HG02840 (cell line): ENCODE measurements around the gene POLR2H.

ENCODE experiments used
- ATAC-seq: cut with Tn5 transposase; IDR thresholded peaks from one replicate; pipeline ENCODE4 v1.9.1; 2021; ENCODE audit warnings: mild to moderate bottlenecking, moderate library complexity, moderate number of reproducible peaks; ENCODE audit not compliant: unreplicated experiment, low FRiP score

POLR2H gene

GRCh38 chr3:184384856-184385422 lies 23.4 kb downstream of the POLR2H start:
- ATAC-seq, result no peak

DNA sequence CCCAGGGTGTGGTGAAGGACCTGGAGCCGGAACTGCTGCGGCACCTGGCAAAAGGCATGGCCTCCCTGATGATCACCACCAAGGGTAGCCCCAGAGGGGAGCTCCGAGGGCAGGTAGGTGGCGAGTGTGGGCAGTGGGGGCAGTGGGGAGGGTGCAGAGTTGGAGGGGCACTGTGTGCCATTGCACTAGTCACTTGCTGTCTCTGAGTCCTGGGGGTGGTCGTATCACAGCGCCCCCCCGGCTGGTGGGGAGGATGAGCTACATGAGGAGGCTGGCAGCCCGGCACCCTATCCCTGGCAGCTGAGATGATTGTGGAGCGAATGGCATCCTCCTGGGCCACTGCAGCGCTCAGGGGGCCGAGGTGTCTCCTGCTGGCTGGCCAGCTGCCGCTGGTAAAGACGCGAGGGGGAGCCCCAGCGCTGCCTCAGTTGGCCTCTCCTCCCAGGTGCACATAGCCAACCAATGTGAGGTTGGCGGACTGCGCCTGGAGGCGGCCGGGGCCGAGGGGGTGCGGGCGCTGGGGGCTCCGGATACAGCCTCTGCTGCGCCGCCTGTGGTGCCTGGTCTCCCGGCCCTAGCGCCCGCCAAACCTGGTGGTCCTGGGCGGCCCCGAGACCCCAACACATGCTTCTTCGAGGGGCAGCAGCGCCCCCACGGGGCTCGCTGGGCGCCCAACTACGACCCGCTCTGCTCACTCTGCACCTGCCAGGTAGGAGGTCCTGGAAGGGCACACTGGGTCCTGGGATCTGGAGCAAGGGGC lies 24.7 kb downstream of the POLR2H start:
- ATAC-seq, result no peak

GRCh38 chr3:184387174-184387714 lies 25.7 kb downstream of the POLR2H start:
- no peak for ATAC-seq

GRCh38 chr3:184388164-184388935 lies 26.8 kb downstream of the POLR2H start:
- ATAC-seq, result no peak

DNA sequence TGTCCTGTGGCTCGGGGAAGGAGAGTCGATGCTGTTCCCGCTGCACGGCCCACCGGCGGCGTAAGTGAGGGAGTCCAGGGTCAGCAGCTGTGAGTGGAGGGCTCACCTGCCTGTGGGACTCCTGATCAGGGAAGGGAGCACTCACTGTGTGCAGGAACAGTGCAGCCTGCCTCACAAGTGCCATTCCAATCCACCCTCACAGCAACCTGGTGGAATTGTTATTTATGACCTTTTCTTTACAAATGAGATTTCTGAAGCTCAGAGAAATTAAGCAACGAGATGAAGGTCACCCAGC lies 27.4 kb downstream of the POLR2H start:
- ATAC-seq, result no peak

GRCh38 chr3:184389384-184389783 lies 27.9 kb downstream of the POLR2H start:
- no peak for ATAC-seq

DNA sequence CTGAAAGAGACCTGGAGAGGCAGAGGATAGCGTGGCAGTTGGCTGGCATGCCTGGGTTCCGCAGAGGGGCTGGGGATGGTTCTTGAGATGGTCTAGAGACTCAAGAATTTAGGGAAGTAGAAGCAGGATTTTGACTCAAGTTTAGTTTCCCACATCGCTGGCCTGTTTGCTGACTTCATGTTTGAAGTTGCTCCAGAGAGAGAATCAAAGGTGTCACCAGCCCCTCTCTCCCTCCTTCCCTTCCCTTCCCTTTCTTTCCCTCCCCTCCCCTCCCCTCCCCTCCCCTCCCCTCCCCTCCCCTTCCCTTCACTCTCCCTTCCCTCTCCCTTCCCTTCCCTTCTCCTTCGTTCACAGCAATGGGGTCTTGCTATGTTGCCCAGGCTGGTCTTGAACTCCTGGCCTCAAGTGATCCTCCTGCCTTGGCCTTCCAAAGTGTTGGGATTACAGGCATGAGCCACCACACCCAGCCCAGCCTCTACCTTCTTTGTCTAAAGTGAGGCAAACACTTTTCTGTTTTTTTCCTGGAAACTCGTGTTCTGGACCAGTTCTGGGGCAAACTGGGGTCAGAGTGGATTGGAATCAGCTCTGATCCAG lies 28.5 kb downstream of the POLR2H start:
- ATAC-seq, result no peak

DNA sequence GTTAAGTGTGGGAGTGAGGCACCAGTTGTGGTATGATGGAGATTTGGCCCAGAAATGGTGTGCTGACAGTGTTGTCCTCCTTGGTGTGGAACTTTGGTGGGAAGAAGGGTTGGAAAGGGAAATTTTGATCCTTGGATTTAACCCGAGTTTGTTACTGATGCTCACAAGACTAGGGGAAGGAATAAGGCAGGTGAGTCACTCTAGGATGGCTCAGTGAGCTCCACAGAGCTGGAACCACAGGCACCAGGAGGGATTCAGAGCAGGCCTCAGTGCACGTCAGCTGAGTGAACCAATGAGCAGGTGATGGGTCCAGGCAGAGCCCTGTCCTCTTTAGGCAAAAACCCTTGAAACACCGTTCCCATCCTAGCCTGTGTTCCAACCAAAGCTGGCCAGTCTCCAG lies 29.8 kb downstream of the POLR2H start:
- ATAC-seq, result no peak

DNA sequence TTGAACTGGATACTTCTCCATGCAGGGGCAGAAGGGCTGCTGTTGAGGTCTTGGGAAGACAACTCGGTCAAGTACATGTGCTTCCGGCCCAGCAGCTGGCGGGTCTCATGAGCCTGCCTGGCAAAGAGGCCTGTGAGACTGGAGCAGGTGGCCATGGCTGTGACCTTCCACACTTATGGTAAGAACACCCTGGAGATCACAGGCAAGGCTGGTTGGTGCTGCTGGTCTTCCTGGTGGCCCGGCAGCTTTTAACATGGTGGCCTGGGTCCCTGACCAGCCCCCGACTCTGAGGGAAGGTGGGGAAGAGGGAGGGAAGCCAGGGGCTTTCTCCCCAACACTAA lies 33.8 kb downstream of the POLR2H start:
- no peak for ATAC-seq

DNA sequence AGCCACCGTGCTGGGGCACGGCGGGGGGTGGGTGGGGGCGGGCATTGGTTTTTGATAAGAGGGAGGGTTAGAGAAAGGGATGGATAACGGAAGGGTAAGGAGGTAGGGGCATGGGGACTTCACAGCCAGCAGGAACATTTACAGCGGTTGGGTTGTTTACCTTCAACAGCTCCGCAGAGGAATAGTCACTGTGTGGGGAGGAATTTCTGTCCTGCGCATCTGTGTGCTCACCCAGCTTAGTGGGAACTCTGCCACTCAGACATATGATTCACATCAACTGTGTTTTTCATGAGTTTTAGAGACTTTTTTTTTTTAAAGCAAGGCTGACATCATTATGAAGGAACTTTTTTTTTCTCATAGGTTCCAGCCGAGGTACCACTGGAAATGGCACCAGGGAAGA lies 37.9 kb downstream of the POLR2H start:
- ATAC-seq, result no peak

DNA sequence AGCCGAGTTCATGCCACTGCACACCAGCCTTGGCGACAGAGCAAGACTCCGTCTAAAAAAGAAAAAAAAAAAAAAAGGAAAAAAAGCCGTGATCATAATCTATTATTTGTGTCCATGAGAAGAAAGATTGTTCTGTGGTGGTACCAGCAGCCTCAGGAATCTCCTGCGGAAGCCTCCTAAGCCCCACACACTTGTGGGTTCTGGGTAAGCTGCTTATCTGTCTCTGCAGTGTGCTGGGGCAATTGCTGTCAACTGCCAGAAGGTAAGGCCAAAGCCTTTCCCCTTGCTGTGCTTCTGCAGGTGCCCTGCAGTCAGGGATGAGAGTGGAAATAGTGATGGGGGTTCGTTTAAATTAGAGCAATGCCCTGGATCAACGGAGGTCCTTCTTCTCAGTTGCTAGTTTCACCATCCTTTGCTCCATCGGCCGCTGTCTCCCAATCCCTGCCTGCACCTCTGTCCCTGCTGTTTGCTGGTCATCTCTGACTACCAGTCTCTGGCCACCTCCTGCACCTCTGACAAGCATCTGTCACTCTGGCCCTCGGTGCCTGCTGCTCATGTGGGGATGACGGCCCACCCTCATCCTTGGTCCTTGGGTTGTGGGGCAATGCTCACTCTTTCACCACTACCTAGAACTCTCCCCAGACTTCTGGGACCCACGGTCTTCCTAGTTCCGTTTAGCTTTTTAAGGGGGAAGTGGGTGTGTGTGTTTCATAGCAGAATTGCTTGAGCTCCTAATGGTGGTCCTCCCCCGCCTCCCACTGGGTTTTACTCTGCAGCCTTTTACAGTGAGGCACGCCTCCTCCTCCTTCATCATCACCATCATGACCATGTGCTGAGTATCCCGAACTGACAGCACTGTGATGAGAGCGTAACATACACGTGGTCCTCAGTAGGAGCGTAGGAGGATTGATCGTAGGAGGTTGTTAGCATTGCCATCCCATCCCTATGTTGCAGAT lies 43.8 kb downstream of the POLR2H start:
- no peak for ATAC-seq

DNA sequence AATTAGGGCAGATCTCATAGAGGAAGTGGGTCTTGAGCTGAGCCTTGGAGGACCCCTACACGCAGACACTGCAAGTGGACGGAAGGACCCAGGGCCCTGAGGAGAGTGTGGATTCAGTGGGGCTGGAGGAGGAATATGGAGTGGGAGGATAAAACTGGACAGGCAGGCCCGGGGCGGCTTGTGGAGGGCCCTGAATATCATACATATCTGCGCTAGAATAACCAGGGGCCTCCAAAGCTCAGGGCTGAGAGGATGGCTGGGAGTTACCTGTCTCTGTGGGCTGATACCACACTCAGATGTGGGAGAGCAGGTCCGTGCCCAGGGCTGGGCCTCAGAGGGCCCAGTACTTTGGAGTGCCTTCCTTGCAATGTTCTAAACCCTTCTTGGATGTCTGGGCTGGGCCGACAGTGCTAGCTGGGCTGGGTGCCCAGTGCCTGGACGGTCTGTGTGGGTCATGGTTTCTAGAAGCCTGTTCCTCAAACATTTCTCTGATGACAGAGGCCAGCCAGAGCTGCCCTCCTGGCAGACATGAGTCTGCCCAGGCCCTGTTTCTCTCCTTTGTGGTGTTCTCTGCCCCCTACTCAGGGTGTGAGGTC lies 47.9 kb downstream of the POLR2H start:
- ATAC-seq, result no peak

- no peak for ATAC-seq
Observed at GRCh38 chr3:184409946-184410500, 48.5 kb downstream of the POLR2H start.

- ATAC-seq, result no peak
Observed at GRCh38 chr3:184414418-184415202, 53.1 kb downstream of the POLR2H start.

GRCh38 chr3:184415203-184415490 lies 53.6 kb downstream of the POLR2H start:
- no peak for ATAC-seq

DNA sequence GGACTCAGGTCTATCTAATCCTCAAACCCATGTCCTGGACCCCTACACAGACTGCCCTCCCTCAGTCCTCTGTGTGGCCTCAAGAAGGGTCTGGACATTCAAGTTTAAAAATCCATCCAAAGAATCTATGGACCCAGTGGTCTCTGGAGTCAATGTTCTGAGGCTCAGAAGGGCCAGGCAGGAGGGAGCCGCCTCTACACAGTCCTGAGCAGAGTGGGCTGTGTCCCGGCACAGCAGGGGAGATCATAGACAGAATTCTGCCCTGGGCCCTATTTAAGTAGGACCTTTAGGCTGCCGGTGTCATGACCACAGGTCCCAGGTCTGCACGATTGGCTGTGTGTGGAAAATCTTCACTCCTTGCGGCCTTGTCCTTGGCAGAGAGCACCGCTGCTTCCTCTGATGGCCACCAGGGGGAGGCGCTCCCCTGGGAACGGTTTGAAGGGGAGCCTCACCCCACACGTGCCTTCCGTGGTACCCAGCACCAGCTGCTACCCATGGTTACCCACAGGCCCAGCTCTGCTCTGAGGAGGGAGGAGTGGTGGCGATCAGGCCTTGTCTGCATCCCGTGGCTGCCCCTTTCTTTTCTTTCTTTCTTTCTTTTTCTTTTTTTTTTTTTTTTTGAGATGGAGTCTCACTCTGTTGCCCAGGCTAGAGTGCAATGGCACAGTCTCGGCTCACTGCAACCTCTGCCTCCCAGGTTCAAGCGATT lies 56.3 kb downstream of the POLR2H start:
- no peak for ATAC-seq
